B cell (primary cell): ENCODE measurements around the gene USP12.

ENCODE experiments used
- CTCF ChIP-seq: fragments of 200-600 bp; IDR thresholded peaks from one replicate; pipeline ENCODE4 v1.8.0; 2022; ENCODE audit warnings: antibody characterized with exemption, mild to moderate bottlenecking
- EZH2 ChIP-seq: IDR thresholded peaks from 2 replicates; pipeline ENCODE4 v1.6.1; 2012; ENCODE audit warnings: borderline replicate concordance, low read depth, mild to moderate bottlenecking, moderate library complexity, low read length; ENCODE audit not compliant: insufficient read depth, poor library complexity, severe bottlenecking

GRCh38 chr13:27138457-27139093, 33.0 kb downstream of the USP12 start:
- no peak for TF ChIP-seq CTCF
- TF ChIP-seq EZH2 = no peak
